ENCODE results near the gene UTP15. TPM values are rescaled to one million over a fixed set of nuclear protein-coding genes. Genes with fewer than 3 reads are reported as not detected.
A peak's percentile ranks its signal among the peaks of the same experiment; 100 is the strongest.

The UTP15 gene
- total RNA-seq, 4 donors from 2014 or later = 12.8 to 31.7 (median 24.1) TPM

DNA sequence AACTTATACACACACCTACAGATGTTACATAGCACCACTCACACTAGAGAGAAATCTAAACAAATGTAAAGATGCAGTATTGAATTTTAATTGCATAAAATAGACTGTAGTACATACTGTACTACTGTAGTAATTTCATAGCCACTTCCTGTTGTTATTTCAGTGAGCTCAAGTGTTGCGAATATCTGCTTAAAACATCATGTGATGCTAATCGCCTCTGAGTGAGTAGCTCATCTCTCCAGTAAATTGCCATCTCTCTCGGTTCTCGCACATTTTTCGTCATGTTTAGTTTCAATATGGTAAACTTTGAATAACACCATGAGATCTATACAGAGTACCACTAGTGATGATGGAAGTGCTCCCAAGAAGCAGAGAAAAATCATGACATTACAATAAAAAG is 38.5 kb downstream of the UTP15 start:
- TF ChIP-seq, protein P1, sequence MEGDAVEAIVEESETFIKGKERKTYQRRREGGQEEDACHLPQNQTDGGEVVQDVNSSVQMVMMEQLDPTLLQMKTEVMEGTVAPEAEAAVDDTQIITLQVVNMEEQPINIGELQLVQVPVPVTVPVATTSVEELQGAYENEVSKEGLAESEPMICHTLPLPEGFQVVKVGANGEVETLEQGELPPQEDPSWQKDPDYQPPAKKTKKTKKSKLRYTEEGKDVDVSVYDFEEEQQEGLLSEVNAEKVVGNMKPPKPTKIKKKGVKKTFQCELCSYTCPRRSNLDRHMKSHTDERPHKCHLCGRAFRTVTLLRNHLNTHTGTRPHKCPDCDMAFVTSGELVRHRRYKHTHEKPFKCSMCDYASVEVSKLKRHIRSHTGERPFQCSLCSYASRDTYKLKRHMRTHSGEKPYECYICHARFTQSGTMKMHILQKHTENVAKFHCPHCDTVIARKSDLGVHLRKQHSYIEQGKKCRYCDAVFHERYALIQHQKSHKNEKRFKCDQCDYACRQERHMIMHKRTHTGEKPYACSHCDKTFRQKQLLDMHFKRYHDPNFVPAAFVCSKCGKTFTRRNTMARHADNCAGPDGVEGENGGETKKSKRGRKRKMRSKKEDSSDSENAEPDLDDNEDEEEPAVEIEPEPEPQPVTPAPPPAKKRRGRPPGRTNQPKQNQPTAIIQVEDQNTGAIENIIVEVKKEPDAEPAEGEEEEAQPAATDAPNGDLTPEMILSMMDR (IDR thresholded peaks at IDR 0.05) = no peak
- no peak for TF ChIP-seq POLR2A (IDR thresholded peaks at IDR 0.05)
- Histone ChIP-seq H3K4me1 (peaks cover 0 to 15% (median 3%) of the 10 kb centered on the region in 3 donors), H3K27ac (no peak overlapping the region), H3K27me3 (no peaks in the 10 kb centered on the region), H3K4me3 (no peak overlapping the region), H3K9me3 (peaks cover 0 to 3% (median 0%) of the 10 kb centered on the region in 3 donors), H3K36me3 (no peaks in the 10 kb centered on the region)
- intact Hi-C loops (cut with DNase I) = no loop called here
- 78 to 88% methylated on average over 5 of the region's 5 CpGs for WGBS, 2 donors
- no peak for DNase-seq

DNA sequence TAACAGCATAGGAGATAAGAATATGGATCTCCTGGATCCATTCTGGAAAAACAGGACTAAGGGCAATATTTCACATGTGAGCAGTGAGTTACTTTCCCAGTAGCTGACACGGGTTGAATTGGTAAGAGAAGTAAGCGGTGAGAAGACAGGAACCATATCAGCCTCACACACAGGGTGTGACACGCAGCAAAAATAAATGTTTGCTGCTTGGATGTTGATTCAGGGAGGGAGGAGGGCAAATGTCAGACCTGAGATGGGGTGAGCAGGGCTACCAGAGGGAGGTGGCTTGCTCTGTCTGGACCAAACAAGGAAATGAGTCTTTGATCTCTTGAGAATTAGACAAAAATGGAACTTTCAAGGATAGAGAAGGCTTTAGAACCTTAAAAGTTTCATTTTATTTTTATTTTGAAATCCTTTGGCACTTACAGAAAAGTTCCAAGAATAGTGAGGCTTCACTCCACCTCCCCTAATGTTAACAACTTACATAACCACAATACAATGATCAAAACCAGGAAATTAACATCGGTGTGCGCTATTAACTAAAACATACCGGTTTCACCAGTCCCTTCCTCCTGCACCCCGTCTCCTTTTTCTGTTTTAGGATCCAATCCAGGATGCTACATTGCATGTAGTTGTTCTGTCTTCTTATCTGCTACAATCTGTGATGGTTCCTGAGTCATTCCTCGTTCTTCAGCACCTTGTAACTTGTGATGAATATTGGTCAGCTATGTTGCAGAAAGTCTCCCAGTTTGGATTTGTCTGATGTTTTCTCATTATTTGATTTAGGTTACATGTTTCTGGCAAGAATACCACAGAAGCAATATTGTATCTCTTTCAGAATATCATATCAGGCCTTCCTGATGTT is 39.9 kb downstream of the UTP15 start:
- H3K4me3 ChIP-seq = no peak overlapping the region
- intact Hi-C loops (cut with DNase I) = no loop called here
- peaks cover 0 to 15% (median 3%) of the 10 kb centered on the region in 3 donors for H3K4me1 ChIP-seq
- no peaks in the 10 kb centered on the region for H3K27me3 ChIP-seq
- peak overlapping the region in 3 of 4 donors; percentile 7 to 38 (median 31) for H3K27ac ChIP-seq
- DNase-seq = no peak
- 50 to 52% methylated on average over 8 of the region's 8 CpGs for WGBS, 2 donors
- peaks cover 0 to 3% (median 0%) of the 10 kb centered on the region in 3 donors for H3K9me3 ChIP-seq
- no peaks in the 10 kb centered on the region for H3K36me3 ChIP-seq
- TF ChIP-seq, protein P1 (IDR thresholded peaks at IDR 0.05) = no peak
- TF ChIP-seq POLR2A (IDR thresholded peaks at IDR 0.05) = no peak

GRCh38 chr5:73606206-73606753 is 40.7 kb downstream of the UTP15 start:
- 44 to 63% methylated on average over 3 of the region's 3 CpGs for WGBS, 2 donors
- no peak overlapping the region for H3K4me3 ChIP-seq
- H3K4me1 ChIP-seq = peaks cover 0 to 15% (median 3%) of the 10 kb centered on the region in 3 donors
- no peak for DNase-seq
- TF ChIP-seq POLR2A (IDR thresholded peaks at IDR 0.05) = no peak
- TF ChIP-seq, protein P1 (IDR thresholded peaks at IDR 0.05) = no peak
- H3K36me3 ChIP-seq = no peaks in the 10 kb centered on the region
- intact Hi-C loops (cut with DNase I) = no loop called here
- no peaks in the 10 kb centered on the region for H3K27me3 ChIP-seq
- H3K27ac ChIP-seq = no peak overlapping the region
- peaks cover 0 to 3% (median 0%) of the 10 kb centered on the region in 3 donors for H3K9me3 ChIP-seq

GRCh38 chr5:73607228-73607627 is 41.7 kb downstream of the UTP15 start:
- intact Hi-C loops (cut with DNase I) = no loop called here
- no peak for TF ChIP-seq POLR2A (IDR thresholded peaks at IDR 0.05)
- TF ChIP-seq, protein P1 (IDR thresholded peaks at IDR 0.05) = no peak
- Histone ChIP-seq H3K4me1 (peaks cover 0 to 15% (median 3%) of the 10 kb centered on the region in 3 donors), H3K4me3 (no peak overlapping the region), H3K36me3 (no peaks in the 10 kb centered on the region), H3K9me3 (no peaks in the 10 kb centered on the region), H3K27ac (no peak overlapping the region), H3K27me3 (no peaks in the 10 kb centered on the region)
- DNase-seq = no peak

DNA sequence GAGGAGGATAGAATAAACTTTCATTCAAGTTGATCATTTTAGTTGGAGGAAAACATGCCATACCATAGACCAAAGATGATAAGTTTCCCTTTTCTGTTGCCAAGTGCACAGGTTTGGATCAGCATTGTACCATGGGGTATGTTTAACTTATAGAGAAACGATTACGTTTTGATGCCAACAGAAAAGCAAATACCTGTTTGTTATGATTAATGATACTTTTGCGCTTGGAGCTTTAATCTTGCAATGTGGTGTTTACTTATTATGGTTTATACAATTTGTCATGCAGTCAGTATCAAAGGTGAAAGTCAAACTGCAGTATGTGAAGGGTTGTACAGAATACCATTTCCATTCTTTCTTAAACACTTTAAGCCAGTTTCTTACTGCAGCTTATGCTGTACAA is 47.3 kb downstream of the UTP15 start:
- no peak for DNase-seq
- 11 to 28% methylated on average over 3 of the region's 3 CpGs for WGBS, 2 donors
- TF ChIP-seq POLR2A (IDR thresholded peaks at IDR 0.05) = no peak
- TF ChIP-seq, protein P1 (IDR thresholded peaks at IDR 0.05) = no peak
- no peaks in the 10 kb centered on the region for H3K27me3 ChIP-seq
- peaks cover 0 to 34% (median 0%) of the 10 kb centered on the region in 3 donors for H3K4me1 ChIP-seq
- no peaks in the 10 kb centered on the region for H3K36me3 ChIP-seq
- no peak overlapping the region for H3K27ac ChIP-seq
- H3K4me3 ChIP-seq = no peak overlapping the region
- intact Hi-C loops (cut with DNase I) = no loop called here
- H3K9me3 ChIP-seq = no peaks in the 10 kb centered on the region

Data from esophagus squamous epithelium (tissue), 5 donors.